Chondrocyte (in vitro differentiated cells): Measurements from ENCODE around the gene GTF2IRD1. TPM values are rescaled to one million over a fixed set of nuclear protein-coding genes. Genes with fewer than 3 reads are reported as not detected.

ENCODE experiments used
- DNase-seq: peaks from one replicate; pipeline ENCODE4 v3.0.0; 2021; ENCODE audit warnings: mixed read lengths, low spot score
- H3K27ac Mint-ChIP-seq: one replicate; pipeline ENCODE4 v1.8.0; 2021; ENCODE audit warnings: mild to moderate bottlenecking, moderate library complexity, mixed read lengths; ENCODE audit not compliant: unreplicated experiment
- H3K27me3 Mint-ChIP-seq: 2 replicates; pipeline ENCODE4 v1.8.0; 2021; ENCODE audit warnings: low read depth, mixed read lengths
- H3K36me3 Mint-ChIP-seq: 2 replicates; pipeline ENCODE4 v1.8.0; 2021; ENCODE audit warnings: low read depth, mixed read lengths
- H3K4me1 Mint-ChIP-seq: 2 replicates; pipeline ENCODE4 v1.8.0; 2021; ENCODE audit warnings: low read depth, mild to moderate bottlenecking, mixed read lengths
- H3K4me3 Mint-ChIP-seq: one replicate; pipeline ENCODE4 v1.8.0; 2021; ENCODE audit warnings: mild to moderate bottlenecking, moderate library complexity, mixed read lengths; ENCODE audit not compliant: unreplicated experiment
- H3K9me3 Mint-ChIP-seq: 2 replicates; pipeline ENCODE4 v1.8.0; 2021; ENCODE audit warnings: low read depth, mixed read lengths
- total RNA-seq: library from RNA; stranded (reverse); gene quantifications from 3 replicates; pipeline ENCODE4 v1.2.1, GENCODE V29; 2021
- TF ChIP-seq, protein P1 (sequence below): fragments of 200-600 bp; sonication (generic); IDR thresholded peaks from 2 replicates; pipeline ENCODE4 v1.5.0; 2021; ENCODE audit warnings: antibody characterized with exemption, mild to moderate bottlenecking, moderate library complexity

Gene GTF2IRD1
- total RNA-seq, 1 donor from 2014 or later: 48.5 TPM

DNA sequence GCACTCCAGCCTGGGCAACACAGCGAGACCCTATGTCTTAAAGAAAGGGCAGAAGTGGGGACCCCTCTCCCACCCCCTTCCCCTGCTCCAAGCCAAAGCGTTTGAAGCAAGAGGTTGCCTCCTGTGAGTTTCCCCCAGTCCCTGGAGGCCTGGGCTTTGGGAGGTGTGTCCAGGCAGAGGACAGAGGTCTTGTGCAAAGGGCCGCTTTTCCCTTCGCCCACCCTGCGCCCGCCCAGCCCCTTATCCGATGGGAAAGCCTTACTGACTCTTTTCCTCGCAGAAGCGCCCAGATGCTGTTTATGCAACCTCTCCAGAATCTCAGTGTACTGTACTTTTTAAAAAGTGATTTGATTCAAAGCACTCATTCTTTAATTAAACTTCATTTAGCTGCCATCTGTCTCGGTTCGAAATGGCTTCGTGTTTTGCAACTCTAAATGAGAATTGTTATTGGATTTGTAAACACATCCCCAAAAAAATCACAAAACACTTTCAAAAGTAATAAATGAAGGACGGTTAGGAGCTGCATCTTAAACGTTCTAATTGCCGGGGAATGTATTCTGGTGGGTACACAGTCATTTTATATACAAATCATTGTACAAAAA, 153.3 kb downstream of the GTF2IRD1 start:
- H3K9me3 Mint-ChIP-seq: no peaks in the 10 kb centered on the region
- no peak for DNase-seq

DNA sequence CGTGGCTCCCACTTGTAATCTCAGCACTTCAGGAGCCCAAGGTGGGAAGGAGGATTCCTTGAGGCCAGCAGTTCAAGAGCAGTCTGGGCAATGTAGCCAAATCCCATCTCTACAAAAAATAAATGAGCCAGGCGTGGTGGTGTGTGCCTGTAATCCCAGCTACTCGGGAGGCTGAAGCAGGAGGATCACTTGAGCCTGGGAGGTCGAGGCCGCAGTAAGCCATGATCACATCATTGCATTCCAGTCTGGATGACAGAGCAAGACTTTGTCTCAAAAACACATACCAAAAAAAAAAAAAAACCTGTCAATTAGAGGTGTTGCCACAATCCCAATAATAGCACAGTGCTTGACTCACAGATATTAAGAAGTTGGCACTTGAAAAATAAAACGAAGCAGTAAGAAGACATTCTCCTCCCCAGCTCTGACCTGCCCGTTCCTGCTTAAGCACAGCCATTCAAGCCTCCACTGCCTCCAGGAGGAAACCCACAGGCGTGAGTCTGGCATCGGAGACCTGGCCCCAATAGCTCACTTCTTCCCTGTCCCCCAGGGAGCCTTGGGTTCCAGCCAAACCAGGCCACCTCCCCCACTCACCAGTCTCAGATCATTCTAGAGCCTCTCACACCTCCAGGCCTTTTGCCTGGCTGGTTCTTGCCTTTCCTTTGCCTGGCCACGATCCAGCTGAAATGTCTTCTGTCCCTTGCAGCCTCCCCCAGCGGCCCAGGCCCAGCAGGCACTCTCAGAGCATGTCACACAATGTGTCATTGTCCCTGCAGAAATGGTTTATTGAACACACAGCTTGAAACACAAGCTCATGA, 158.5 kb downstream of the GTF2IRD1 start:
- peaks cover 18% of the 10 kb centered on the region for H3K4me1 Mint-ChIP-seq
- H3K36me3 Mint-ChIP-seq: no peaks in the 10 kb centered on the region
- H3K9me3 Mint-ChIP-seq: no peaks in the 10 kb centered on the region
- peak overlapping the region; percentile 34 for H3K4me3 Mint-ChIP-seq
- TF ChIP-seq, protein P1, sequence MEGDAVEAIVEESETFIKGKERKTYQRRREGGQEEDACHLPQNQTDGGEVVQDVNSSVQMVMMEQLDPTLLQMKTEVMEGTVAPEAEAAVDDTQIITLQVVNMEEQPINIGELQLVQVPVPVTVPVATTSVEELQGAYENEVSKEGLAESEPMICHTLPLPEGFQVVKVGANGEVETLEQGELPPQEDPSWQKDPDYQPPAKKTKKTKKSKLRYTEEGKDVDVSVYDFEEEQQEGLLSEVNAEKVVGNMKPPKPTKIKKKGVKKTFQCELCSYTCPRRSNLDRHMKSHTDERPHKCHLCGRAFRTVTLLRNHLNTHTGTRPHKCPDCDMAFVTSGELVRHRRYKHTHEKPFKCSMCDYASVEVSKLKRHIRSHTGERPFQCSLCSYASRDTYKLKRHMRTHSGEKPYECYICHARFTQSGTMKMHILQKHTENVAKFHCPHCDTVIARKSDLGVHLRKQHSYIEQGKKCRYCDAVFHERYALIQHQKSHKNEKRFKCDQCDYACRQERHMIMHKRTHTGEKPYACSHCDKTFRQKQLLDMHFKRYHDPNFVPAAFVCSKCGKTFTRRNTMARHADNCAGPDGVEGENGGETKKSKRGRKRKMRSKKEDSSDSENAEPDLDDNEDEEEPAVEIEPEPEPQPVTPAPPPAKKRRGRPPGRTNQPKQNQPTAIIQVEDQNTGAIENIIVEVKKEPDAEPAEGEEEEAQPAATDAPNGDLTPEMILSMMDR: no peak
- peak overlapping the region; percentile 91 for H3K27ac Mint-ChIP-seq
- DNase-seq: no peak
- H3K27me3 Mint-ChIP-seq: no peaks in the 10 kb centered on the region

More for the DNA sequence above, 153.3 kb downstream of the GTF2IRD1 start:
- no peaks in the 10 kb centered on the region for H3K27me3 Mint-ChIP-seq
- TF ChIP-seq, protein P1: no peak
- H3K4me3 Mint-ChIP-seq: peak overlapping the region; percentile 56
- H3K4me1 Mint-ChIP-seq: peaks cover 29% of the 10 kb centered on the region
- peaks cover 2% of the 10 kb centered on the region for H3K36me3 Mint-ChIP-seq
- H3K27ac Mint-ChIP-seq: no peak overlapping the region

DNA sequence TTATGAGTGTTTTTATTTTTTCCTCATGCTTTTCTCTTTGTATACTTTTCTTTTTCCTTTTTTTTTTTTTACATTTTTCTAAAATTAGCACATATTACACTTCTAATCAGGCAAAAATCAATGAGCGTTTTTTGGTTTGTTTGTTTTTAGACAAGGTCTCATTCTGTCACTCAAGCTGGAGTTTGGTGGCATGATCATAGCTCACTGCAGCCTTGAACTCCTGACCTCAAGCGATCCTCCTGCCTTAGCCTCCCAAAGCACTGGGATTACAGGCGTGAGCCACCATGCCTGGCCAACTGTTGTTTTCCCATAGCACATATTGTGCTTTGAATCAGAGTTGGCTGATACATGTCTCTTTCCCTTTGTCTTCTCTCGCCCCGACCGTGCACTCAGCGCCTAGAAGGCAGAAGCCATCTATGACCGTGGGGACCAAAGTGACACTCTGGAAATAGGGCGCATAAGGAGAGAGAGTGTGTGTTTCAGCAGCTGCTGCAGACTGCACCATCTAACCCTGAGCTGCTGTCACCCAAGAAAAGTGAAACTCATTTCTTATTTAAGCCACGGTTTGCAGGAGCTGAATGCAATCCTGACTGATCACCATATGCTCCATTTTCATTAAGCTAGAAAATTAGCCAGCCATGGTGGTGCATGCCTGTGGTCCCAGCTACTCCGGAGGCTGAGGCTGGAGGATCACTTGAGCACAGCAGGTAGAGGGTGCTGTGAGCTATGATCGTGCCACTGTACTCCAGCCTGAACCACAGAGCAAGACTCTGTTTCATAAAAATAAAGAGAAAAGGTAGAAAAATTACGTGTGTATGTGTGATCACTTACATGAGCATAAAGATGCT, 162.5 kb downstream of the GTF2IRD1 start:
- Mint-ChIP-seq H3K4me3 (no peak overlapping the region), H3K27me3 (no peaks in the 10 kb centered on the region), H3K9me3 (no peaks in the 10 kb centered on the region), H3K4me1 (peaks cover 18% of the 10 kb centered on the region), H3K36me3 (no peaks in the 10 kb centered on the region), H3K27ac (peak overlapping the region; percentile 8)
- DNase-seq: no peak
- TF ChIP-seq, protein P1: no peak

DNA sequence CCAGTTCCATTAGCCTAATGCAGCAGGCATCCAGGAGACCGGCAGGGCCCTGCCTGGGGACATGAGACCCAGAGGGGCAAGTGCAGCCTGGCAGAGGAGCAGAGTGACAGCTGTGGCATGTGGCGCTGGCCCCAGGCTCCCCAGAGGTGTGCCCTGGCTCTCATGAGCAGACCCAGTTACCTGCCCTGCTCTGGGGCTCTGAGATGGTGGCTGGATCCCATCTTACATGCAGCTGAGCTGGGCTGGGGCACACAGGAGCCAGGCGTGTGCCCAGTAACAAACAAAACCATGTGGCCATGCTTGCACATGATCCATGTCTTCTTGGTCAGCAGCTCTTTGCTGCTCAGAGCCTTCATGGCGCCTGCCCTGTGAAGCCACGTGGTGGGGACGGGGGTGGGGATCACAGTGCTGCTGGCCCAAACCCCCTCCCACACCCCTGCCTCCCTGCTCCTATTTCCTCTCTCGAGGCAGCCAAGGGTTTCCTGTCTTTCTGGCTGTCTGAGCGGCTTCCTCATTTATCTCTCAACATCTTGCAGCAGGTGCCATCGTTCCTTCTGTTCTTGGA, 163.6 kb downstream of the GTF2IRD1 start:
- Mint-ChIP-seq H3K4me3 (no peak overlapping the region), H3K9me3 (no peaks in the 10 kb centered on the region), H3K4me1 (peaks cover 14% of the 10 kb centered on the region), H3K27me3 (no peaks in the 10 kb centered on the region), H3K27ac (peak overlapping the region; percentile 29), H3K36me3 (no peaks in the 10 kb centered on the region)
- TF ChIP-seq, protein P1: no peak
- DNase-seq: no peak
